ENCODE results near the gene HERC3.

The HERC3 gene

DNA sequence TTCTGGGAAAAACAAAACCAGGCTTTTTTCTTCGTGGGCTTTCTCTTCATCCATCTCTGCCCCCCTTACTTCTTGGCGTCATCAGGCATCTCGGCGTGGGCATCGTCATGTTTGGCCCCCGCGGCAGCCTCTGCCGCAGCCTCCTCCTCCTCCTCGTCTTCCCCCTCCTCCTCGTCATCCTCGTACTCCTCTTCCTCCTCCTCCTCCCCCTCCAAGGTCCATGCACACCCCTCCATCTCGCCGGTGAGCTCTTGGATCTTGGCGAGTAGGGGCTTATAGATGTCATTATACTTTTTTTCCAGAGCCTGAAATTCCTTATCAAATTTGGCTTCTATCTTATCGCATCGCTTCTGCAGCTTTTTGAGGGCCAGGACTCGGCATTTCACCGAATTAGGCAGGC is 104.9 kb downstream of the HERC3 start:
- H3K27me3 ChIP-seq (ENCODE audit: insufficient read depth, poor library complexity, severe bottlenecking): no peaks in the 10 kb centered on the region
- no peak overlapping the region for H3K27ac ChIP-seq (replicated peaks)
- H3K4me3 ChIP-seq (replicated peaks; ENCODE audit: insufficient read depth, low read length): peak overlapping the region; percentile 50

DNA sequence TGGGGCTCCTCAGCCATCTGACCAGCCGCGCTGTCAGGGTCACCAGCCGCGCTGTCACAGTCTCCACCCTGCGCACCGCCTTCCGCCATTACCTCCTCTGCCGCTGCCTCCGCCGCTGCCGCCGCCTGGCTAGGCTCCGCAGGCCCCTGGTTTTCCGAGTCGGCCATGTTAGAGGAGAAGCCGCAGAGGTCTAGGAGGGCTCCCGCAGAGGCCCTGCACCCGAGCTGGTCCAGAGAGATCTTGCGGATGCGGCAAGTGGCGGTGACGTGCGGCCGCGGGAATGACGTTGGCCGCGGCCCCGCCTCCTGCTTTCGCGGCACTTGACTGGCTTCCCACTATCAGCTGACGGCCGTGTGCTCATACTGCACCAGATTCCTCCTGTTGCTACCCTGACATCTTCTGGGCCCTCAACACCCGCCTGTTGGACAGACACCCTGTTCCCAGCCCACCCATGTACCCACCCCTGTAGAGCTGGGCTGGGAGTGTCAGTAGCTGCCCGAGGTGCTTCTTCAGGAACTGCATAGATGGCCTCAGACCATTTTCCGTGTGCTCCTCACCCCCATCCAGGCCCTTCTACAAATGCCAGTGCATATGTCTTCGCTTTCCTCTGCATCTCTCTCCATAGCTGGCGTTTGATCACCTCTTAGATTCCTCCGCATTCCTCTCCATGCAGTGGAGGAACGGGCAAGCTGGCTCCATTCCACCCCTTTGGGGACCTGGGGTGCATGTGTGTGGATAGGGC is 105.5 kb downstream of the HERC3 start, which contains the start of gene NAP1L5:
Gene NAP1L5 (minus strand): TSS at position 242 of the 742 bp plus-strand sequence. CDS start 75 bp downstream, at position 167.
- Histone ChIP-seq H3K27ac (replicated peaks) (no peak within 1 kb of the TSS), H3K27me3 (ENCODE audit: insufficient read depth, poor library complexity, severe bottlenecking) (no peaks in the 10 kb centered on the region), H3K4me3 (replicated peaks; ENCODE audit: insufficient read depth, low read length) (peak within 1 kb of the TSS; percentile 50)
- DNase-seq (ENCODE audit: low read depth in 1 of 2, low spot score in 1 of 2): peak; percentile 5 to 15
- TF ChIP-seq POLR2AphosphoS5 (IDR thresholded peaks at IDR 0.05; ENCODE audit: low read depth) (0 out of 2 replicates have a peak, but pooled peaks have one; percentile 20), GABPA (IDR thresholded peaks at IDR 0.05; ENCODE audit: low read depth) (no peak)

More for the DNA sequence above, 104.9 kb downstream of the HERC3 start:
- DNase-seq (ENCODE audit: low read depth in 1 of 2, low spot score in 1 of 2): no peak
- TF ChIP-seq GABPA (IDR thresholded peaks at IDR 0.05; ENCODE audit: low read depth): no peak
- TF ChIP-seq POLR2AphosphoS5 (IDR thresholded peaks at IDR 0.05; ENCODE audit: low read depth): no peak
- TF ChIP-seq SPI1 (IDR thresholded peaks at IDR 0.05; ENCODE audit: borderline replicate concordance, low read depth): no peak
- TF ChIP-seq, protein P1, sequence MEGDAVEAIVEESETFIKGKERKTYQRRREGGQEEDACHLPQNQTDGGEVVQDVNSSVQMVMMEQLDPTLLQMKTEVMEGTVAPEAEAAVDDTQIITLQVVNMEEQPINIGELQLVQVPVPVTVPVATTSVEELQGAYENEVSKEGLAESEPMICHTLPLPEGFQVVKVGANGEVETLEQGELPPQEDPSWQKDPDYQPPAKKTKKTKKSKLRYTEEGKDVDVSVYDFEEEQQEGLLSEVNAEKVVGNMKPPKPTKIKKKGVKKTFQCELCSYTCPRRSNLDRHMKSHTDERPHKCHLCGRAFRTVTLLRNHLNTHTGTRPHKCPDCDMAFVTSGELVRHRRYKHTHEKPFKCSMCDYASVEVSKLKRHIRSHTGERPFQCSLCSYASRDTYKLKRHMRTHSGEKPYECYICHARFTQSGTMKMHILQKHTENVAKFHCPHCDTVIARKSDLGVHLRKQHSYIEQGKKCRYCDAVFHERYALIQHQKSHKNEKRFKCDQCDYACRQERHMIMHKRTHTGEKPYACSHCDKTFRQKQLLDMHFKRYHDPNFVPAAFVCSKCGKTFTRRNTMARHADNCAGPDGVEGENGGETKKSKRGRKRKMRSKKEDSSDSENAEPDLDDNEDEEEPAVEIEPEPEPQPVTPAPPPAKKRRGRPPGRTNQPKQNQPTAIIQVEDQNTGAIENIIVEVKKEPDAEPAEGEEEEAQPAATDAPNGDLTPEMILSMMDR (IDR thresholded peaks at IDR 0.05; ENCODE audit: insufficient read depth, low read length): no peak
- TF ChIP-seq, protein P2, sequence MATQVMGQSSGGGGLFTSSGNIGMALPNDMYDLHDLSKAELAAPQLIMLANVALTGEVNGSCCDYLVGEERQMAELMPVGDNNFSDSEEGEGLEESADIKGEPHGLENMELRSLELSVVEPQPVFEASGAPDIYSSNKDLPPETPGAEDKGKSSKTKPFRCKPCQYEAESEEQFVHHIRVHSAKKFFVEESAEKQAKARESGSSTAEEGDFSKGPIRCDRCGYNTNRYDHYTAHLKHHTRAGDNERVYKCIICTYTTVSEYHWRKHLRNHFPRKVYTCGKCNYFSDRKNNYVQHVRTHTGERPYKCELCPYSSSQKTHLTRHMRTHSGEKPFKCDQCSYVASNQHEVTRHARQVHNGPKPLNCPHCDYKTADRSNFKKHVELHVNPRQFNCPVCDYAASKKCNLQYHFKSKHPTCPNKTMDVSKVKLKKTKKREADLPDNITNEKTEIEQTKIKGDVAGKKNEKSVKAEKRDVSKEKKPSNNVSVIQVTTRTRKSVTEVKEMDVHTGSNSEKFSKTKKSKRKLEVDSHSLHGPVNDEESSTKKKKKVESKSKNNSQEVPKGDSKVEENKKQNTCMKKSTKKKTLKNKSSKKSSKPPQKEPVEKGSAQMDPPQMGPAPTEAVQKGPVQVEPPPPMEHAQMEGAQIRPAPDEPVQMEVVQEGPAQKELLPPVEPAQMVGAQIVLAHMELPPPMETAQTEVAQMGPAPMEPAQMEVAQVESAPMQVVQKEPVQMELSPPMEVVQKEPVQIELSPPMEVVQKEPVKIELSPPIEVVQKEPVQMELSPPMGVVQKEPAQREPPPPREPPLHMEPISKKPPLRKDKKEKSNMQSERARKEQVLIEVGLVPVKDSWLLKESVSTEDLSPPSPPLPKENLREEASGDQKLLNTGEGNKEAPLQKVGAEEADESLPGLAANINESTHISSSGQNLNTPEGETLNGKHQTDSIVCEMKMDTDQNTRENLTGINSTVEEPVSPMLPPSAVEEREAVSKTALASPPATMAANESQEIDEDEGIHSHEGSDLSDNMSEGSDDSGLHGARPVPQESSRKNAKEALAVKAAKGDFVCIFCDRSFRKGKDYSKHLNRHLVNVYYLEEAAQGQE (IDR thresholded peaks at IDR 0.05; ENCODE audit: insufficient replicate concordance, low read depth): no peak

DNA sequence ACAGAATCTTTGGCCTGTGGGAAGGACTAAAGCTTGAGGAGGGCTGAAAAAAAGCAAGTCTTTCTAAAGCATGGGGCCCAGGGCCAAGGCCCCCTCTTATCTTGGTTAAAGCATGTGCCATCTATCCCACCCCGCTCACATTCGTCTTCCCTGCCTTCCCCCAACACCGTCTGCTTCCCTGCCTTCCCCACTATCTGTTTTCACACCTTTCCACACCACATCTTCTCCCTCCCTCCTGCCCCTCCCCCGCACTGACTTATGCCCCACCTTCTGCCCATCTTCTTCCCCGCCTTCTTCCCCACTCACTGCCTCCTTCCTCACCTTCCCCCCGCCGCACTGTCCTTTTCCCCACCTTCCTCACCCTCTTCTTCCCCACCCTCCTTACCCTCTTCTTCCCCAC is 106.2 kb downstream of the HERC3 start:
- TF ChIP-seq, protein P1 (IDR thresholded peaks at IDR 0.05; ENCODE audit: insufficient read depth, low read length): no peak
- TF ChIP-seq SPI1 (IDR thresholded peaks at IDR 0.05; ENCODE audit: borderline replicate concordance, low read depth): no peak
- TF ChIP-seq, protein P2 (IDR thresholded peaks at IDR 0.05; ENCODE audit: insufficient replicate concordance, low read depth): no peak
- no peak for TF ChIP-seq GABPA (IDR thresholded peaks at IDR 0.05; ENCODE audit: low read depth)
- TF ChIP-seq POLR2AphosphoS5 (IDR thresholded peaks at IDR 0.05; ENCODE audit: low read depth): no peak
- H3K4me3 ChIP-seq (replicated peaks; ENCODE audit: insufficient read depth, low read length): no peak overlapping the region
- no peak for DNase-seq (ENCODE audit: low read depth in 1 of 2, low spot score in 1 of 2)
- H3K27ac ChIP-seq (replicated peaks): no peak overlapping the region
- H3K27me3 ChIP-seq (ENCODE audit: insufficient read depth, poor library complexity, severe bottlenecking): no peaks in the 10 kb centered on the region

DNA sequence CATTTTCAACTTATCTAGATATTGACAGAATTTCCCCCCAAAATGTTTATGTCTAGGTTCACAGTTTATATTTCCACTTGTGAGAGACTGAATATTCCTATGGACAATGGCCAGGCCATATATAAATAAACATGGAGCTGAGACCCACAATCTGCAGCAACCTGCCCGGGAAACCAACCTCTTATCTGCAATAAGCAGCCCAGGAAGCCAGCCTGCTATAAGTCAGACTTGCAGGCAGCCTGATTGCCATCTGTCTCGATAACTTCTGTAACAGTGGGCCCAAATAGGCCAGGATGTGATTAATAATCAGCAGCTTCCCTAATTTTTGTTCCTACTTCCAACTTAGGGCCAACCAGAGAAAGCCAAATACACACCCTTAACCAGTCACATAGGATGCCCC is 110.5 kb downstream of the HERC3 start:
- TF ChIP-seq POLR2AphosphoS5 (IDR thresholded peaks at IDR 0.05; ENCODE audit: low read depth) (no peak), SPI1 (IDR thresholded peaks at IDR 0.05; ENCODE audit: borderline replicate concordance, low read depth) (no peak), GABPA (IDR thresholded peaks at IDR 0.05; ENCODE audit: low read depth) (no peak)
- TF ChIP-seq, protein P1 (IDR thresholded peaks at IDR 0.05; ENCODE audit: insufficient read depth, low read length): no peak
- TF ChIP-seq, protein P2 (IDR thresholded peaks at IDR 0.05; ENCODE audit: insufficient replicate concordance, low read depth): no peak
- Histone ChIP-seq H3K4me3 (replicated peaks; ENCODE audit: insufficient read depth, low read length) (no peak overlapping the region), H3K27me3 (ENCODE audit: insufficient read depth, poor library complexity, severe bottlenecking) (no peaks in the 10 kb centered on the region), H3K27ac (replicated peaks) (no peak overlapping the region)
- no peak for DNase-seq (ENCODE audit: low read depth in 1 of 2, low spot score in 1 of 2)

Measured in HL-60 (cell line).